Cerebellar cortex (tissue), 1 donor: ENCODE results near the gene IFT81.
"Not testable (repeated sequence)": the region's sequence is repeated elsewhere in the genome, so short reads cannot be mapped to it uniquely, and the experiment has no call there.

Experiments
- DNase-seq: peaks from one replicate; pipeline ENCODE4 v3.0.0-alpha.2; 2015; ENCODE audit warnings: low spot score

Gene IFT81

DNA sequence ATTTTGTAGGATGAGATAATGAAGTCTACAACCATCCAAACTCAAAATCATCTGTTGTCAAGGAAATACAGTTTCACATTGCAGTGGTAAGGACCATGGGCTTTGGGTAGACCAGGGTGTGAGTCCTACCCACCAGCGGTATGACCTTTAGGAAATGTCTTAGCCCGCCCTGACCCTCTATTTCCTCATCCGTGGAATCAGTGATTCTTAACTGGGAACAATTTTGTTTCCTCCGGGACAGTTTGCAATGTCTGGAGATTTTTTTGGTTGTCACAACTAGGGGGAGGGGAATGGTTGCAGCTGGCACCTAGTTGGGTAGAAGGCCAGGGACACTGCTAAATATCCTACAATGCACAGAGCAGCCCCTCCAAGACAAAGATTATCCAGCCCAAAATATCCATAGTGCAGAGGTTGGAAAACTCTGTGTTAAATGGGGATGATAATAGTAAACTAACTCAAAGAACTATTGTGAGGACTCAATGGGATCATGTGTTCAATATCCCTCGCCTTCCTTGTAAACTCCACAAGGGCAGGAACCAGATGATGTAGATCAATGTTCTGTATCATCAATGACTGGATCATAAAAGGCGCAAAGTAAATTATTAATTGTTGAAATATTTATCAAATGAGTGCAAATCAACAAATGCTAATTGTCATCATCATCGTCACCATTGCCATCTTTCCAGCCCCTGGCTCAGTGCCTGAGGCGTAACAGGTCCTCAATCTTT, 15.7 kb upstream of the IFT81 start:
- no peak for DNase-seq

DNA sequence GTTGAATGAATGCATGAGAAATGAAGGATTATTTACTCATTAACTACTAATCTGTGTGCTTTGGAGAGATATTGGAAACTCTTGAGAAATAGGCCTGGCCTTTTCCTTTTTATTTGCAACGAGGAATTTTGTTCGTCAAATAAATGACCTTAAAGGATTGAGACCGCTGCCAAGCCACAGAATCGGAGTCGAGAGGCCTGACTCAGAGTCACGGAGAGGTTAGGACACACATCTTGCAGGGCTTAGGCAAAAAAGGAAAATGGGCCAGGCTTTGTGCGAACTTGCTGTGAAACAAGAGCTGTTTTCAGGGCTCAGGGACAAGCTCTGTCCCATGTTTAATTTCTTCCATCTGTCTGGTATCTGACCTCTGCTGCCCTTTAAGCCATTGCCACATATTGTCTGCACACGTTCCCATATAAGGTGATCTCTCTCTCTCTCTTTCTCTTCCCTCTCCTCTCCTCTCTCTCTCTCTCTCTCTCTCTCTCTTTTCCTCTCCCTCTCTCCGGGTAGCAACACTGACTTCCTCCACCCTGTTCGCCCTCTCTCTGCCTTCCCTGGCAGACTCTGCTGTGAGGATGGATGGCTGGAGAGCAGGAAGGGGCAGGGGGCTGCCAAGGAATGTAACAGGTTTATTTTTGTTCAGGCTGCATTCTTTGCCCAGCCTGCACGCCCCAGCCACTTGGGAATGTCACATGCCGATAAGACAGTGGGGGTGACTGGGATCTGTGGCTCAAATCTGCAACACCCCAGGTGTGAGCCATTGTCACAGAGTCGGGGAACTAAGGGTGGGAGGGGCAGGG, 14.9 kb upstream of the IFT81 start:
- DNase-seq: peak; percentile 25

DNA sequence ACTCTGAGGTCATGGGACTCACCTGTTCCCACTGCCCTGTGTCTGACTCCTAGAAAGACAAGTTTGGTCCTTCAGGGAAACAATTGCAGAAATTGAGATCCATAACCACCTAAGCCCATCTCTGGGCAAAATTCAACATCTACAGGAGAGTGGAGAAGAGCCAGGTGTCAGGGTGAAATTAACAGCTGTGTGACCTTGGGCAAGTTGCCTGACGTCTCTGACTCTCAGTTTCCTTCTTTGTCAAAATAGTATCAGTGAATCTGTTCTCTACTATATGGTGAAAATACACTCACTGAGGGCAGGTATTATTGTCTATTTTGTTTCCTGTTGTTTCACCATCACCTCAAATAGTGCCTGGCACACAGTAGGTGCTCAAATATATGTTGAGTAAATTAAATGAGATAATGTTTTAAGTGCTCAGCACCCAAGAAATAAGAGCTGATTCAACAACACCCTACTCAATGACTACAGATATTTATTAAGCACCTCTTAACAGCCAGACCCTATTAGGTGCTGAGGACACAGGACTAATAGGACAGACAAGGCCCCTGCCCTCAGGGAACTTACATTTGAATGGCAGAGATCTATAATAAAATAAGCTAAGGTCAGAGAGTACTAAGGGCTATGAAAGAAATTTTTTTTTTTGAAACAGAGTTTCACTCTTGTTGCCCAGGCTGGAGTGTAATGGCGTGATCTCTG, 14.2 kb upstream of the IFT81 start:
- no peak for DNase-seq

DNA sequence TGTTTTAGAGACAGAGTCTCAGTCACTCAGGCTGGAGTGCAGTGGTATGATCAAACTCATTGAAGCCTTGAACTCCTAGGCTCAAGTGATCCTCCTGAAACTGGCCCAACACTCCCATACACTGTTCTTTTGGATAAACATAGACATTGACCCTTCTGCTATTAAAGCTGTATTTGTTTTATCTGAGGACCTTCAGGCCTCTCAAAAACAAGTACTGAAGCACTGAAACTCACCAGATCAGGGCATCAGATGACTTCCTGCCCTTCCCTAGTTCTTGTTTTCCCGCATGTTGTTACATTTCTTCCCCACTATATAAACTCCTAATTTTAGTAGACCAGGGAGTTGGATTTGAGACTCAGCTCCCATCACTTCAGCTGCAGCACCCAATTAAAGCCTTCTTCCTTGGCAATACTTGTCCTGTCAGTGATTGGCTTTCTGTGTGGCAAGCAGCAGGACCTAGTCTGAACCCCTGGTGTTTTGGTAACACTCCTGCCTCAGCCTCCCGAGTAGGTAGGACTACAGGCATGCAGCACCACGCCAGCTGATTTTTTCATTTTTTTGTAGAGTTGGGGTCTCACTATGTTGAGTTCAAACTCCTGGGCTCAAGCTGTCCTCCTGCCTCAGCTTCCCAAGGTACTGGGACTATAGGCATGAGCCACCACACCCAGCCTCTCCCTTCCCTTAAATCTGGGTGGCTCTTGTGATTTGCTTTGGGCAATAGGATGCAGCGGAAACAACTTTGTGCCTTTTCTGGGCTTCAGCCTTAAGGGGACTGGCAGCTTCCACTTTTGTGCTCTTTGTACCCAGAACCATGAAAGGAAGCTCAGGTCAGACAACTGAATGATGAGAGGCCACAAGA, 12.5 kb upstream of the IFT81 start:
- DNase-seq: no peak

DNA sequence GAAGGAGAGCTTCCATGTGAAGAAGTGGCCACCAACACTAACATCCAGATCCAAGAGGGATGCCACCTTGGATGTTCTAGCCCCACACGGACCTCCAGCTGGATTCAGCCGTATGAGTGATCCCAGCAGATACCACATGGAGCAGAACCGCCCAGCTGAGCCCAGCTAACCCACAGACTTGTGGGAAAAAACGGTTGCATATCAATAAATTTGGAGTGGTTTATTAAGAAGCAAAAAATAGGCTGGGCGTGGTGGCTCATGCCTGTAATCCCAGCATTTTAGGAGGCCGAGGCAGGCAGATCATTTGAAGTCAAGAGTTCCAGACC, 11.9 kb upstream of the IFT81 start:
- no peak for DNase-seq

DNA sequence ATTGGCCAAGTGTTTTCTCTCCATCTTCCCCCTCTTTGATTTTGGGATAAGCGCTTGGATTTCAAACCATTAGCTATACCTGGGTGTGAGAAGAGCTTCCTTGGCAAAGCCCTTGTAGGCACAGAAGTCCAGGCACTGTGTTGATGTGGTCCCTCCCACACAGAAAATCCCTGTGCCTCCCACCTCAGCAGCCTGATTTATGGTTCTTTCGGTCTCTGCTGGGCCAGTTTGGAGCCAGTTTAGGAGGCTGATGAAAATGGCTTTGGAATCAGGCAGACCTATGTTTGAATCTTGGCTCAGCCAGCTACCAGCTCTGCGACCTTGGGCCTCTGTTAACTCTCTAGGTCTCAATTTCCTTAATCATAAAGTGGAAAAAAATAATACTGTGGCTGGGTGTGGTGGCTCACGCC, 9.6 kb upstream of the IFT81 start:
- no peak for DNase-seq

DNA sequence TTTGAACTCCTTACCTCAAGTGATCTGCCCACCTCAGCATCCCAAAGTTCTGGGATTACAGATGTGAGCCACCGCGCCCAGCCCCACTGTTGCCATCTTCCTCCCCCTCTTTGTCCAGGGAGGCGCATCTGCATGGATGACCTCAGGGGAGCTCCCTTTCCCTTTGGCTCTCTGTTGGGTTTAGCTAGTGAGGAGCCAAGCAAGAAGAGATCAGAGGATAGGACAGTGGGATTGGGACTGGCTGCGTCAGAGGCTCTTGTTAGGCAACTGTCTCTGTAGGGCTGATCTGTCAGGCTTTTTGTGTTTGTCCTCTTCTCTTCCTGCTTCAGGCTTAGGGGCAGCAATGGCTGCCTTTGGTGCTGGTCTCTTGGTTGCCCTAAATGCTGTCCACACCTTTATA, 8.5 kb upstream of the IFT81 start:
- no peak for DNase-seq

DNA sequence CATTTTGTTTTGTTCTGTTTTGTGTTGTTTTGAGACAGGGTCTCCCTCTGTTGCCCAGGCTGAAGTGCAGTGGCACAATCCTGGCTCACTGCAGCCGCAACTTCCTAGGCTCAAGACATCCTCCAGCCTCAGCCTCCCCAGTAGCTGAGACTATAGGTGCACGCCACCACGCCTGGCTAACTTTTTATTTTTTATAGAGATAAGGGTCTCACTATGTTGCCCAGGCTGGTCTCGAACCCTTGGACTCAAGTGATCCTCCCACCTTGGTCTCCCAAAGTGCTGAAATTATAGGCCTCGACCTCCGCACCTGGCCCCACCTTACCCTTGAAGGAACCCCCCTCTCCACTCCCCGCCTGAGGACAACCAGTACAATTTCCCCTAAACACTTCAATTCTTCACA, 7.5 kb upstream of the IFT81 start:
- DNase-seq: no peak

DNA sequence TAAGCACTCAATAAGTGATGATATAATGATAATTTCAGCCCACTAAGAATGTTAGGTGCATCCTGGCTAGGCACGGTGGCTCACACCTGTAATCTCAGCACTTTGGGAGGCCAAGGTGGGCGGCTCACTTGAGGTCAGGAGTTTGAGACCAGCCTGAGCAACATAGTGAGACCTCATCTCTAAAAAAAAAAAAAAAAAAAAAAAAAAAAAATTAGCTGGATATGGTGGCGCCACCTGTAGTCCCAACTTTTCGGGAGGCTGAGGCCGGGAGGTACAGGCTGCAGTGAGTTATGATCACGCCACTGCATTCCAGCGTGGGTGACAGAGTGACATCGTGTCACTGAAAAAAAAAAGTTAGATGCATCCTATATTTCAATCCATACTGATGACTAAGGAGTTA, 6.9 kb upstream of the IFT81 start:
- DNase-seq: not testable (repeated sequence)

DNA sequence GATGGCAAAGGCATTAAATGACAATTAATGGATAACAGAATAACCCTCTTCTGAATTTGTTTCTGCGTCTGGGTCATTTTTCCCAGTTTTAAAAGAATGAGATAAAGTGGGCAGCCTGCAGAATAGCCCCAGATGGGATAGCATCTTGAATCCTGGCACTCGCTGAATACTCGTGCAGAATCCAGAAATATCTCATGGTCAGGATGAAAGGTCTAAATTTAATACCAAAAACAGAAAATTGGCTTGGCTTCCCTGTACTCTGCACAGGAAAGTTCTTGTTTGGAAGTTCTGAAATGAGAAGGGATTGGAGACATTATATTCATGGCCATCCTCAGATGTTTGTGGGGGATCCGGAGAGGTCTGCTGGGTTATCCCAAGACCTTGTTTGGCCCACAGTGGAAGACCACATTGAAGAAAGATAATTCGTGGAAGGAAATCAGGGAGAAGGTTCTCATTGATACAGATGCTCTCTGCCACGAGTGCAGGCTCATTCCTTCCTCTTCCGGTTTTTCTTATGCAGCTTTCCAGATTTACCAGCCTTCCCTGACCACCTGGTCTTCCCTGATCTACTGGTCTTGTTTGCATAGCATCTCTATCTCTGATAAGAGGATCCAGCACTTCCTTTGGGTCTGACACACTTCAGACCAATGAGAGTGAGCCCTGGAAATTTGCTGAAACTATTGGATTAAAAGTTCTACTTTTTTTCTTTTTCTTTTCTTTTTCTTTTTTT, 6.0 kb upstream of the IFT81 start:
- peak; percentile 80 for DNase-seq

DNA sequence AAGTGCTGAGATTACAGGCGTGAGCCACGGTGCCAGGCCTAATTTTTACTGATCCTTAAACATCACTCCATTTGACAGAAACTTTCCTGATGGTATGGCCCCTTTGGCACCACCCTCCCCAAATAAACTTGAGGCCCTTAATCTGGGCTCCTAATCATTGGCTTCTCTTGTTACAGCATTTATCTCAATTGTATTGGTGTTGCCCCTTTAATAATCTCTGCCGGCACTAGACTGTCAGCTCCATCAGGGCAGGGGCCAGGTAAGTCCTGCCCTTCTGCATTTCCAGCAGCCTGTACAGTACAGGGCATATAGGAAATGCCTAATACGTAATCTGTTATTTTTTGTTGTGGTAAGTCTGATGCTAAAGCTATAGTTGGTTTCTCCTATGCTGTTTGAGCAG, 1.2 kb upstream of the IFT81 start:
- no peak for DNase-seq

DNA sequence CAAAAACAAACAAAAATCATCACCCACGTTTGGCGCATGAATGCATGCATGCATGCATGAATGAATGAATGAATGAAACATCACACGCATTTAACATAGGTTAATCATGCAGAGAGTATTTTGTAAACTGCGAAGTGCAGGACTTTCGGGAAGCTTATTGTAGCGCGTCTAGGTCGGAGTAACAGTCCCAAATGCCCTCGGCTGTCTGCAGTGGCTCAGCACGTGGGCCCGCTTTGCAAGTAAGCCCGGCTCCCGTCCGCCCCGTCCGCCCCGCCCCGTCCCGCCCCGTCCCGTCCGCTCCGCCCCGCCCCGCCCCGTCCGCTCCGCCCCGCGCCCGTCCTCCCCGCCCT, 263 bp upstream of the IFT81 start:
- DNase-seq: no peak

DNA sequence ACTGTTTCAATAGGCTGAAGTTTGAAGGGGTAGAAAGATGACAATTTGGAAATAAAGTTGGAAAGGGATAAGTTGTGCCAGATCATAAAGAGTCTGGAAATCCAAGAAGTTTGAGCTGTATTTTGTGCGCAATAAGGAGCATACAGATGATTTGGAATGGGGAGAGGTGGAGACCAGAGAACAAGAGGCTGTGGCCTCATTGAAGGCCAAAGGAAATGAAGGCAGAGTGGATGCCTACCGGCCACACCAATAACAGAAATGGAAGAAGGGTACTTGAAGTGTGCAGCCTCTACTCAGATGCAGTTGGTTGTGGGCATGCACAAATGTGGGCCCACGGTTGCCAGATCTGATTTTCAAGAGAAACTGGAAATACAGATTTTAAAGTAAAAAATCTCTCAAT, 2.4 kb downstream of the IFT81 start:
- DNase-seq: no peak

DNA sequence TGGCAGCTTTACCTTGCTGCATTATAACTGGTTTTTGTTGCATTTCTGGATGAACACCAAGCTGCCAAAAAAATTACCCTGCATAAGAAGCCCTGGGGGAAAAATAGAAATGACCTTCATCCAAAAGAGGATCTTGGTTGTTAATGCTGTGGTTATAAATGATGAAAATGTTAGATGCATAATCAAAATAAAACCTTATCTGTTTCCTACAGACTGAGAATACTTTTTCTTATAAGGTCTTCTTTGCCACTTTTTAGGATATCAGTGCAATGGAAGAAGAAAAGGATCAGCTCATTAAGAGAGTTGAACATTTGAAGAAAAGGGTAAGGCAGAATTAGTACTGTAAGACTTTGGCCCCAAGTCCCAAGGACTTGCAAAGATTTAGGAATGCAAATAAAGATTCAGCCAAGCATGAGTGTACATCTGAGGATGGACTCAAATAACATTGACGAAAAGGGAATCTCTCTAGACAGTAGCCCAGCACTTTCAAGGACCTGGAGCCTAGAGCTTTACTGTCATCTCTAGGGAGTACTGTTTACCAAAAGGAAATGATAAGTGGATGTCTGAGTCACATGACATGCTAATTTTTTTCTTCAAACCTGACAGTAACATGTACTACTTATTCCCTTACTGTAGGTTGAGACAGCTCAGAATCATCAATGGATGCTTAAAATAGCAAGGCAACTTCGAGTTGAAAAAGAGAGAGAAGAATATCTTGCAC, 10.7 kb downstream of the IFT81 start:
- no peak for DNase-seq

DNA sequence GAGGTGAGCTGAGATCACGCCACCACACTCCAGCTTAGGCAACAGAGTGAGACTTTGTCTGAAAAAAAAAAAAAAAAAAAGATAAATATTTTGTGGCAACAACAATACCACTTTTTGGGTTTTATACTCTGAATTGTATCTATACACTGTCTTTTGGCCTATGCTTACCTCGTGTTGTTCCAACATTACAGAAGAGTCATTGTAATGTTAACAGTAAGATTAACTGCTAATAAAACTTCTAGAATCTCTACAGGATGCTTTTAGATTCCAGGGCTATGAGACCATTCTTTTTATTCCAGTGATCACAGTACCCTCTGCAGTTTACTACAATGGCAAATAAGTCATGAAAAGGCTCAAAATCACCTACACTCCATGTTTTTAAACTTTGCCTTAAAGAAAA, 11.6 kb downstream of the IFT81 start:
- DNase-seq: no peak

DNA sequence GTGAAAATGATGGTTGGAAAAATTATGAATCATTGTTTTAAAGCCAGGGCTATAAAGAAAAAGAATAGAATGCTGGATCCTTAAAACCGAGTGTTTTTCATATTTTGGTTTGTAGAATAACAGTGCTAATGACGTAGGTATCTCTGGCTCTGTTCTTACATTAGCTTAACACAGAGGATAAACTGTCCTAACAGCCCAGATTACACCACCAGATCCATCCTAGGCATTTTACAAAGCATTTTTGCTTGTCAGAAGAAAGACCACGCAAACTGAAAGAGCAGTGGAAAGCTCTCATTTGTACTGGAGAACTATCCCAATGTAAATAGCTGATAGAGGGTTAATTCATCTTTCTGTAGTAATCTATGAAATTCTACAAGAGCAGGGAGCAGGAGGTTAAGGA, 13.6 kb downstream of the IFT81 start:
- DNase-seq: no peak

DNA sequence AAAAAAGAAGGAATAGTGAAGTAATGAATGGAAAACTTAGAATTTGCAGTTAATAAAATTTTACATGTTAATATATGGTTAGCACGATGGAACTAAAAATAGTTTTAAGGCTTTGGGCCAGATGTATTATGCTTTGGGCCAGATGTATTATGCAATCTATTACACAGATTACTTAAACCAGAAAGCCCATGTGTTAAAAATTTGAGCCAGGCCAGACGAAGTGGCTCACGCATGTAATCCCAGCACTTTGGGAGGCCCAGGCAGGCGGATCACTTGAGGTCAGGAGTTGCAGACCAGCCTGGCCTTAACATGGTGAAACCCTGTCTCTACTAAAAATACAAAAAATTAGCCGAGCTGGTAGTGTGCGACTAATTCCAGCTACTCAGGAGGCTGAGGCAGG, 17.2 kb downstream of the IFT81 start:
- no peak for DNase-seq

DNA sequence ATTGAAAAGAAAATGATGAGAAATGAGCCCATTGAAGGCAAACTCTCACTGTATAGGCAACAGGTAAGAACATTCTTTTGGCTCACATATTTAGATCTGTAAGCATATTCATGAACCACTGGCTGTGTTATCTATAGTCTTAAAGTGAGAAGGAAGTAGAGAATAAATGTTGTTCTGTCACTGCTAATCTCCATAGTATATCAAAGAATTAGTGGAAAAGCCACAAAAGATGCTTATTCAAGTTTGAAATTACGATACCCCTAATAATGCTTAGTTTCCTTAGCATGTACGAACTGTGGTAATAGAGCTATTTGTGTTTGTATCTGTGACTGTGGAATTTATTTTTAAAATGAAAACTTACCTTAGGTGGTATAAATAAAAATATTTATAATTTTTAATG, 22.8 kb downstream of the IFT81 start:
- no peak for DNase-seq

DNA sequence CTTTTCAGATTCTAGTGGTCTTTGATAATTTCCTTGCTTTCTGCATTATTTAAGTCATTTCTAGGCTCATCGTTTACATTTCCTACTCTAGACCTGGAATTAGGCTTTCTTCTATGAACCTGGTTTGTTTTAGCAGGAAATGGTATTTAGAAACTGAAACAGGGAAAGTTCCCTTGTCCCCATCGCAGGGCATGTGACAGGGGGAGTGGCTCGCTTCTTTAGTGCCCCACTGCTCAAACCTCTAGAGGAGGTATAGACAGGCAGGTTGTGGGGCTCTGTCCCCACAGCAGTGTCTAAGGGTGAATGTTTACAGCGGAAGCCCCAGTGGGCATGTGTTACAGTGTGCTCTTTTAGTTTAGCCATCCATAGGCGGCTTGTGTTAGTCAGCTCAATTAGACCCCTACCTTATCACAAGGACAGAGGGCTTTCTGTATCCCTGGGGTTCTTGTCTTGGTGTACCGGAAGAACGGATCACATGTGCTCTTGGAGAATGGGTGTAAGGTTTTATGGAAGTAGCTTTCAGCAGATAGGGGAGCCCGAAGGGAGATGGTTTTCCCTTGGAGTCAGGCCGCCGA, 25.0 kb downstream of the IFT81 start:
- no peak for DNase-seq

DNA sequence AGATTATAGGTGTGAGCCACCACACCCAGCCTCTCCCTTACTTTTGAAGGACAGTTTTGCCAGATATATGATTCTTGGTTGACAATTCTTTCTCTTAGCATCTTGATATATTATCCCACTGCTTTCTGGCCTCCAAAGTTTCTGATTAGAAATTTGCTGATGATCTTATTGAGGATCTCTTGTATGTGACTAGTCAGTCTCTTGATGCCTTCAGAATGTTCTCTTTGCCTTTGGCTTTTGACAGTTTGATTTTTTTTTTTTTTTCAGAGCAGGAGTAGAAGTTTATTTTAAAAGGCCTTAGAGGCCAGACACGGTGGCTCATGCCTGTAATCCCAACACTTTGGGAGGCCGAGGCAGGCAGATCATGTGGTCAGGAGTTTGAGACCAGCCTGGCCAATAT, 32.6 kb downstream of the IFT81 start:
- DNase-seq: no peak

DNA sequence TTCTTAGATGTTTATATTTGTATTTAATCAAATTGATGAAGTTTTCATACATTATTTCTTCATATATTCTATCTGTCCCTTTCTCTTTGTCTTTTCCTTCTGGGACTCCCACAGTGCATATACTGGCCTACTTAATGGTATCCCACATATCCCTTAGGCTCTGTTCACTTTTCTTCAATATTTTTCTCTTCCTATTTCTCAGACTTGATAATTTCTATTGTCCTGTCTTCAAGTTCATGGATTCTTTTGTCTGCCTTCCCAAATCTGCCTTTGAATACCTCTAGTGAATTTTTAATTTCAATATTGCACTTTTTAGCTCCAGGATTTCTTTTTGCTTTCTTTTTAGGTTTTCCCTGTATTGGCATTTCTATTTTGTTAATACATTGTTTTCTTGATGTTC, 33.4 kb downstream of the IFT81 start:
- no peak for DNase-seq
